NK-92 (cell line): ENCODE data around the gene SLC22A3.
"Not testable (repeated sequence)": the region's sequence is repeated elsewhere in the genome, so short reads cannot be mapped to it uniquely, and the experiment has no call there.

ENCODE experiments used
- DNase-seq: peaks from one replicate; lab custom pipeline; 2025; ENCODE audit not compliant: unreplicated experiment; lab: John Stamatoyannopoulos, UW

Gene SLC22A3

DNA sequence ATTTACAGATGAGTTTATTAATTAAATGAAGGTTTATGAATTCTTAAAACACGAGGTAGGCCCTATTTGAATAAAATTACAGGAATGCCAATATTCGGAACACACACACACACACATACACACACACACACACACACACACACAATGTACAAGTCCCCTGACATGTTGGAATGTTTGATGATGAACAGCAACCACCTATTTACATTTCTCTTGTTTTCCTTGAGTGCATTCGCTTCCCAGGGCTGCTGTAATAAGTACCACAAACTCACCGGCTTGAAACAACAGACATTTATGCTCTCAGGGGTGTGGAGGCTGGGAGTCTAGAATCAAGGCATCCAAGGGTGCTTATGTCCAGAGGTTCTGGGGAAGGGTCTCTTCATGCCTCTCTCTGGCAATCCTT is 90.3 kb downstream of the SLC22A3 start:
- DNase-seq, result no peak

DNA sequence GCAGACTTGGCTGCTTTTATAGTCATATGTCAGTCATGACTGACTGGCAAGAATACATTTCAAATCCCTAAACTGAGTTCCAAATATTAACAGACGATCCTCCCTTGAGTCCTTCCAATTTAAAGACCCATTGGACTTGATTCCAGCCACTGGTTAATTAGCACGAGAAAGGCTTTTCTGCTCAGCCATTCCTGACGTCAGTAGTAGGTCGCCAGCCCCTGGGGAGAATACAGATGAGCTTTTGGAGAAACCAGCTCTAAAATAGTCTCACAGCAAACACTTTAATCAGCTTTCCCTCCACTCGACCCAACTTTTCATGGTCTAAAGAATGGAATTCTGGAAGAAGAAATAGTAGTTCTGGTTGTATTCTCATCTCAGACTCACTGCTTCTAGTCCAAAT is 91.6 kb downstream of the SLC22A3 start:
- no peak for DNase-seq

DNA sequence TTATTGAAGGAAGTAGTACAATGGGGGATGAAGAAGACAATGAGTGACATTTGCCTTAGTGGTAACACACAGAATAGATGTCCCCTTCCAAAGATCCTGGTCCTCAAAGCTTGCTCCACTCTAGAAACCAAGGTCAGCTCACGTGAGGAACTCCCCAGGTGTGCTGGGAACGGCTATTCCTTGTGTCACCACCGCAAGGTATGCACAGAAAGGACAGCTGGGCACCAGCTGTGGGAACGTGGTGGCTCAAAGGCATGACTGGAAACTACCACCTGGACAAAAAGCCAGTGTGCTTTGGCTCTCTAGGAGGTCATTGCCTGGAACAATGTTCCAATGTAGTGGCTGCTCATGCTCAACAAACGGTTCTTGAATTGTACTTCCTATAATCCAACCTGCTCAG is 94.0 kb downstream of the SLC22A3 start:
- DNase-seq, result no peak

DNA sequence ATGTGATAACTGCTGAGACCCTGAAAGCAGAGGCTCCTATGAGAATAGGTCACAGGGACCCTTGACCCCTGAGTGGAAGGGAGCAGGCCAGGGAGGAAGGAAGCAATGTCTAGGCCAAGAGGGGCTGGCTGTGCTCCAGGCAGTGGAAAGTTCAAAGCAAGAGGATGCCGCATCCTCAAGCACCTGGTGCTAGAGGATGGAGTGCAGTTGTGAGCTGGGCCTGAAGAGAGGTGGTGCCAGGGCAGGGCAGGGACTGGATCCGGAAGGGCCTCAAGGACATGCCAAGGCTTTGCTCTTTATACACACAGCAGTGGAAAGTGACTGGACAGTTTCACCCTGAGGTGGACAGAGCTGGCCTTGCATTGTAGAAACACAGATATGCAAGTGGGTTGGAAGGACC is 97.0 kb downstream of the SLC22A3 start:
- no peak for DNase-seq

DNA sequence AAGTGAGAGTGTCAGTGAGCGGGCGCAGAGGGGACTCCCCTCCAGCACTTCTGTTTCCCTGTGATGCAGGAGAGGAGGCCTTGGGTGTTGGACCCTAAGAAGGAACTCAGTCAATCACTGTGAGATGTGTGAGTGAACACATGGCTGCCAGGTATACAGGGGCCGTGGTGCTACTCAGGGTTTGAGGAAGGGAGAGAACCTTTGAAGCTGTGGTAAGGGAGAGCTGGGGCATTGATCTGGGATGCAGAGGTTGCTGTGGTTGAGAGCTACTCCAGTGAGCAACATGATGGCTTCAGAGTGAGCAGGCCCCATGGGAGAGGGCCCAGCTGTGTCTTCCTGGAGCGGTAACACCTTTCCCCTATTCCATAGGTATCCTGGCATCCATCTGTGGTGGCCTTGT is 99.2 kb downstream of the SLC22A3 start:
- DNase-seq, result no peak

DNA sequence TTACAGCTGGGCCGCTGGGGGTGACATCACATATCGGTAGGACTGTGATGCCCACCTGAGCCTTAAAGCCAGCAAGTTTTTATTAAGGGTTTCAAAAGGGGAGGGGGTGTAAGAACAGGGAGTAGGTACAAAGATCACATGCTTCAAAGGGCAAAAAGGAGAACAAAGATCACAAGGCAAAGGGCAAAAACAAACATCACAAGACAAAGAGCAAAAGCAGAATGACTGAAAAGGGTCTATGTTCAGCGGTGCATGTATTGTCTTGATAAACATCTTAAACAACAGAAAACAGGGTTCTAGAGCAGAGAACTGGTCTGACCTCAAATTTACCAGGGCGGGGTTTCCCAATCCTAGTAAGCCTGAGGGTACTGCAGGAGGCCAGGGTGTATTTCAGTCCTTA is 101.6 kb downstream of the SLC22A3 start:
- not testable (repeated sequence) for DNase-seq

DNA sequence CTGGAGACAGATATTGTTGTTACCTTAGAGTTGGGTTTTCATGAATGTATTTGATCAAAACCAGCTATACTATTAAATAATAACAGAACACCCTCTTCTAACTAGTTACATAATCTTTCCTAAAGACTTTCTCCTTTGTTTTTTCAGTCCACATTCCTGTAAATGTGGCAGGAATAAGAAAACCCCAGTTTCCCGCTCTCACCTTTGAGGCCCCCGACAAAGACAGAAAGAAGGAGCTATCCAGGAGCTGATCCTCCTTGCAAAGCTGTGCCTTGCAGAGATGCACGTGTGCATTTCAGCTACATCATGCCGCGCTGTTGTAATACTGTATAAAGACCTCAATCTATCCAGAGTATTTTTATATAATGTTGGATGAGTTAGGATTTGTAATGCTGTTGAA is 102.7 kb downstream of the SLC22A3 start:
- no peak for DNase-seq

DNA sequence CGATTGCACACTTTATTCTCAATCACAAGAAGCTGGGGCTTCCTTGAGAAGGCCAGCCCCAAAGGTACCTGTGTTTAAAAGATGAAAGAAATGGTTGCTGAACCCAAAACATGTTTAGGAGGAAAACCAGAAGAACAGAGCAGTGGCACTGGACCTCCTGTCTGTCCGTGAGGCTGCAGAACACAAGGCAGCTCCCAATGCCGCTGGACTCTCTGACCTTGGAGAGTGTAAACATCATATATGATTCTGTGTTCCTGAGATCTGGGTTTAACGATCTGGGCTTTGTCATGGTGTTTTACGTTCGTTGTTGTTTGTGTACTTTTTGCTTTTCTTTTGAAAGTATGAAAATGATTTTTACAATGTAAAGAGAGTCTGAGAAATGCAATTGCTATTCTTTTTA is 106.1 kb downstream of the SLC22A3 start:
- DNase-seq, result no peak

DNA sequence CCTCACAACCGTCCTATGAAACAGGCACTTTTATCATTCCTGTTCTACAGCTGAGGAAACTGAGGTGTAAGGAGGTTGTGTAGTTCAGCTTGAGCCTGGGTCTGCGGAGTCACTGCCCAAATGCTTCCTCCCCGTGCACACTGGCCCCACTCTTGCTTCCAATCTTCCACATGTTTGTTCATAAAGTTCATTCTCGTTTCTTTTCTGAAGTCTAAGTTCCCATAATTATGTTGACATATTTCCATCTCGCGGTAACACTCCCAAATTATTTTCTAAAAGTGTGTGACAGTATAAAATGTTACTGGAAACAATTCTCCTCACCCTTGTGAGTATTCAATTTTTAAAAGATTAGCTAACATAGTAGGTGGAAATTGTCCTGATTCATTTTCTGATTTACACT is 106.9 kb downstream of the SLC22A3 start:
- no peak for DNase-seq

DNA sequence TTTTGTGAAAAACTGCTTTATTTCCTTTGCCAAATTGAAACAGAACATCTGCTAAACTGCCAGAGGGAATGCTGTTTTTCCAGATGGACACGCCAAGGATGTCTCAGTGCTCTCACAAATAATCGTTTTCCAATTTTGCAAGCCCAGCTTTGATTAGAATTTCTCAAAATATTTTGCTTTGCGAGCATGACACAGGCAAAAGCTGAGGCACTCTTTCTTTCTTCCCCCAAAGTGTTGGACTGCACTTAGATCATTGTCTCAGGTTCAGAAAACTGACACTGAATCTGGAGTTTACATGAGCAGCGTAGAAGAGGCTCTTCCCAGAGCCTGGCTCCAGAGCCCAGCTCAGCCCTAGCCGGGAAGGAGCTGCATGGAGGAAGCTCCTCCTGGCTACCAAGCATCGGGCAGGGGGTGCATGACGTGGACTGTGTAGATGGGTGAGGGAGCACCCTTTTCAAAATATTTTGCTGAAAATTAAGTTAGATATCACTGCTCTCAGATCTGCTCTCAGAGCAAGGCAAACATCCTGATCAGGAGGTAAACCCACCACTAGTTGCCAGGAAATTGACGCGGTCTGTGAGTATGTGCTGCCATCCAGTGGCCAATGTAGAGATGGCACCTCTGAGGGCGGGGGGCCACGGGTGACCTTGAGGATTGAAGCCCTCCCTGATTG is 107.5 kb downstream of the SLC22A3 start:
- DNase-seq, result no peak

DNA sequence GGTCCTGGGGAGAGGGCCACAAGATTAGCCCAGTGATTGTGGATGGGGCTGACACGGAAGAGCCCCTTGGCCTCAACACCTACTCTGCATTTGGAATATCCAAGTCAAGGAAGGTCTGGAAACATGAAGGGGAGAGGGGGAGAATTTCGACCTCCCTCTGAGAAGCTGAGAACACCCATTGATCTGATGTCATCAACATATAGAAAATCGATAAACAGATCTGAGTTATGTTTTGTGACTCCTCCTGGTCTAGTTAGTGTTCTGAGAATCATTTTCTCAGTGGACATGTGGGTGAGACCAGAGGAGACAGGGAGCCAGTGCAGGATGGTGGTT is 108.0 kb downstream of the SLC22A3 start:
- DNase-seq, result no peak

DNA sequence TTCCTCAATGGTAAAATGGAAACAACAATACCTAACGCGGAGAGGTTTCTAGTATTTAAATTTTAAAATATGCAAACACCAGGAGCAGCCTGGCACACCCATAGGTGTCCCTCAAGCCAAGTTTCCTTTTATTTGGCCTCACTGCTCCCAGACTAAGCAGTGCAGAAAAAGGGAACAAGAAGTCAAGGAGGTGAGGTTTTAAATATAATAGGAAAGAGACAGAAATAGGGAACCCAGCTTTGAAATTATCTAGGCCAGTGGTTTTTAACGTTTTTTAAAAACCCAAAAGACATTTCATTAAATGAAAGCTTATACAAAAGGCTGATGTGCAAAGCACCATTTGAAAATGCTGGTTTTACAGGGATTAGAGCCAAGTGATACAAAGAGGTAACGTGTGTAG is 109.6 kb downstream of the SLC22A3 start:
- no peak for DNase-seq

DNA sequence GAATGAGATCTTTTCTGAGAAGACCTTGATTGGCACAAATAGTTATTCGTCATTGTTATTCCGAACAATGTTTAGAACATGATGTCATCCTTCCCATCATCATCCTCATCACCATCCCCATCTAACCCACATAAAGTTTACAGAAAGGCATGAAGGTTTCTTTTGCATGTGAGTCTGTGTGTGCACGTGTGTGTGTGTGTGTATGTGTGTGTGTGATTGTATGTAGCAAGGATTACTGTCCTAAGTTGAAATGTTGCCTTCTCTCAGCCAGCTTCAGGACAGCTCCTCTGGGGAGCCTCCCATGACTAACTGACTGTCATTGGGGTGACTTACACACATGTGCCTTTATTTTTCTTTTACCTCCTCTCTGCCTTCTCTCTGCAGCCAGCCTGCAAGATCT is 113.5 kb downstream of the SLC22A3 start:
- DNase-seq, result no peak

DNA sequence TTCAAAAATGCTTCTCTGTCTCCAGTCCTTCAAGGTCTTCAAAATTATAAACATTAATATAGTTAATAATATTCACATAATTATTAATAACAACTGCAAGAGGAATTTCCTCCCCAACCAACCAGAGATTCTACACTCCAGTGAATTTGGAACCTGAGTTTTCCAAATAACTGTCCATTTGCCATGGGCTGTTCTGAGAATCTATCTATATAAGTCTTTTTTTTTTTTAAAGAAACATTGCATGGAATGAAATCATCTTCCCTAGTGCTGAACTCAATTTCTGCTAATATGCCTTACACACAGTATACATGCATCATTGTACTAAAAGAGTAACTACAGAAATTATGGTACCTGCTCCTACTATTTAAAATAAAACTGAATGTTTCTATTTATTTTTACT is 113.9 kb downstream of the SLC22A3 start:
- DNase-seq, result no peak

DNA sequence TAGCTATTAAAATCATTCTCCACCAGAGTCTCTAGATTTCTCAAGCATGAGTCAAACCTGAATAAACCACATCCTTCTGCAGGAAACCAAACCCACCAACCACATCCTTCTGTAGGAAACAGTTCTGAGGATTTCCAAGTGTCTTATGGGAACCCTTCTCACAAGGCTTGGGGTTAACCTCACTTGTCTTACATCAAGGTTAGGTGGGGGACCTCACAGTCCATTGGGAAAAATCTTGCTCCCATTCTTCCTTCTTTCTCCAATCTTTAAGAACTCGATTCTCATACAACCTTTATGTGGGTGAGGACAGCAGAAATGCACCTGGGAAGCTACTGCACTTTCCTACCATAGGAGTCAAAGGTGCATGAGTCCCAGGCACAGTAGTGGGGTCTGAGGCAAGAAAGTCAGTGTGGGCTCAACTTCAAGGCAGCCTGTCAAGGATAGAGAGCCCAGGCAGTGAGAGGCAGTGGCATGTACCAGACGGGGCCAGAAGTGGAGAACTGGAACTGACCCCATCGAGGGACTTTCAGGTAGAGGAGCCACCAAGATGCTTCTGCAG is 114.5 kb downstream of the SLC22A3 start:
- no peak for DNase-seq

DNA sequence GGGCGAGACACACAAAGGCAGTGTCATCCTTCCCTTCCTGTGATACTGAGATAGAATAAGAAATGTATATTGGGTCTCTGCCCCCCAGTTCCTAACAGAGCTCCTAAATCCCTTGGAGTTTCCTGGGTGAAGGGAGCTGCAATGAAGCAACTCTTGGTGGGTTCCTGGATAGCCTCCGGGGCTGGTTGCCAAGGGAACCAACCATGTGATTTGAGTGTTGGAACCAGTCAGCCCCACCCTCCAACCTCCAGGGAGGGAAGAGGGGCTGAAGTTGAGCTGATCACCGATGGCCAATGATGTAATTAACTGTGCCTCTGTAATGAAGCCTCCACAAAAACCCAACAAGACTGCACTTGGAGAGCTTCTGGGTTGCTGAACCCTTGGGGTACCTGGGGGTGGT is 116.6 kb downstream of the SLC22A3 start:
- no peak for DNase-seq

DNA sequence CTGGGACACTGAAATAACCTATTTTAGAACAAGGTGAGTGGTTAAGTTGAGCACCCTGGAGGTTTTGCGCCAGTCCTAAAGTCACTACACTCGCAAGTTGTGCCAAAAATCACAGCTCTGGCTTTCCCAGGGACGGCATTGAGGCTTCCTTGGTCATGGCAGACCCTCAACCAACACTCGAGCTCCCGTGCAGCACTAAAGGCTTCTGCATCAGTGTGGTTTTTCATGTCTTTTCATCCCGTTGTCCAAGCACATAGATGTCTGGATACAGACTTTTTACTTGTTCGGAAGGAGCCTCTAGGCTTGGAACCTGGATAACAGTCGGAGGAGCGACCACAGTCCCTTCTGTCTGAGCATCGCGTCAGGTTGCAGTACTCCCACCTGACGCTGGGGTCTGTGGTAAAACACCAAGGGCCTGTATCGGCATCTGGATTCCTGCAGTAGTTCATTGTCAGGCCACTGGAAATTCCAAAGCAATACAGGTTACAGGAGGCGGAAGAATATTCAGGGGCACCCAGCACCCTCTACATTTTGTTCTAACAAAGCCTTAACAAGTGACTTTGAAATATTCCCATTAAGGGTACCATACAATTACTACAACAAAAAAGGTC is 119.2 kb downstream of the SLC22A3 start:
- DNase-seq, result not testable (repeated sequence)

DNA sequence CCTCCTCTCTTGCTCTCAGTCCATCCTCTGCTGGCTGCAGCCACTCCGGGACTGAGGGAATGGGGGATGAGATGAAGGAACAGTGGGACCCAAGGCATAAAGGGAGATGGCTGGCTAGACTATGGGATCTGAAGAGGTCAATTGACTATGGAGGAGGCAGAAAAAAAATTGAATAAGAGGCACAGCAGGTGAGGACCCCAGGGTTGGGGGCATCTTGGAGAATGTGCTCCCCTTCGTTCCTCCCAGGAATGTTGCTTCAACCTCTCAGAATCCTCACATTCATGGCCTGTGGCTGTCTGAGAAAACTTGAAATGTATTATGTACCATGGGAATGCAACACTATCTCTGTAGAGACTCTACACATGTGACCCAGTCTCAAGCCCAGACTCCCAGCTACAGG is 121.0 kb downstream of the SLC22A3 start:
- no peak for DNase-seq

DNA sequence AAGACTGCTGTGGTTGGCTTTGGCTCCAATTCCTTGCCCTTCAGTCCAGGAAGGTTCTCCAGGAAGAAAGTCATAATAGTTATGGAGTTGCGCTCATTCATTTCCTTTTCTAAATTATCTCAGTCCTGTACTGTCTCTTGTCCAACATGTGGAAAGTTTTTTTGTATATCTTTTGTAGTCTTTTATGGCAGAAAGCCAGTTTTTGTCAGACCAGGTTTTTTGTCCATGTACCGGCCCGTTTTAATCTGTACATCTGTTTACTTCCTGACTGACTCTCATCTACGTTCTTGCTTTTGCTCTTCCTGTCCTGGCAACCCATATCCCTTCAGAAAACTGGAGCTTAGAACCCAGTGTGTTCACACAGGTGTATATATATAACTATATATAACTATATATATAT is 127.9 kb downstream of the SLC22A3 start:
- not testable (repeated sequence) for DNase-seq

DNA sequence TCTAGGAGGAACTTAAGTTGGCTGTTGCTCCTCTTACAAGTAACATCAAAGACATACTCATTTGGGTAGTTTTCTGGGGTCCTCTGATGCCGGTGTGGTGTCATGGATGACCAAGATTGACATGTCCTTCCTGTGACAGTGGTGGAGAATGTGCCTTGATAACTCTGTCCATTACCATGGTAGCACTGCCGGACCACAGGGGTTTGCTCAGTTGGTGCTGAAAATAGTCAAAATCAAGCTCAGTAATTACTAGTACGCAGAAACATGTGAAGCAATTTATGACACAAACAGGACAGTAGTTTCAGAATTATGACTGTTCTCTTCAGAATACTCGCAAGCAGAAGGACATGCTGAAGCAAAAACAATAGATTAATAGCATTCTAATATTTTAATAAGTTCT is 128.9 kb downstream of the SLC22A3 start:
- not testable (repeated sequence) for DNase-seq

DNA sequence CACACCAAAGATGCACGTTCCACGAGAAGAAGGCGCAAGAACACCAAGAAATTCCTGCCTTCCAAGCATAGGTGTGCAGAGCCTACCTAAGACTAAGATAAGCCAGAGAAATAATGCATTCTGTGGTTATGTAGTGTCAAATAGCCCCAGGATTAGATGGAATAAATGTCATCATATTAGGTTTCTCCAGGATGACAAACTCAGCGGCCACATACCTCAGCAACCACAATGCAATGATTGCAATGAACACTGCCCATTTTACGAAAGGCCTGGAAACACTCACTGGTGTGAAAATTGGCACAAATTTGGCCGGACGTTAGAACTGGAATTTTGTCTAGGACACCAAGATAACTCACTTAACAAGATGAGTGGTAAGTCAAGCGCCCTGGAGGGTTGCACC is 129.7 kb downstream of the SLC22A3 start:
- no peak for DNase-seq

DNA sequence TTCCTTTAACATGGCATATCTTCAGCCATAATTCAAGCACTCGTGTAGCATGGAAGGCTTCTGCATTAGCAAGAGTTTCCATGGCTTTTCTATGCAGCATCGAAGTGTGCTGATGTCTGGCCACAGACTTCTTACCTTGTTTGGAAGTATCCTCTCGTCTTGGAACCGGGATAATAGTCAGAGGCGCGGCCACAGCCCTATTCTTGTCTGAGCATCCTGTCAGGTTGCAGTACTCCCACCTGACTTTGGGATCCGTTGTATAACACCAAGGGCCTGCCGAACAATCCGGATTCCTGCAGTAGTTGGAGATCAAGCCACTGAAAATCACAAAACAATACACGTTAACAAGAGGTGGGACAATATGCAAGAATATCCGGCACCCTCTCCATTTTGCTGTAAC is 138.9 kb downstream of the SLC22A3 start:
- DNase-seq, result no peak

DNA sequence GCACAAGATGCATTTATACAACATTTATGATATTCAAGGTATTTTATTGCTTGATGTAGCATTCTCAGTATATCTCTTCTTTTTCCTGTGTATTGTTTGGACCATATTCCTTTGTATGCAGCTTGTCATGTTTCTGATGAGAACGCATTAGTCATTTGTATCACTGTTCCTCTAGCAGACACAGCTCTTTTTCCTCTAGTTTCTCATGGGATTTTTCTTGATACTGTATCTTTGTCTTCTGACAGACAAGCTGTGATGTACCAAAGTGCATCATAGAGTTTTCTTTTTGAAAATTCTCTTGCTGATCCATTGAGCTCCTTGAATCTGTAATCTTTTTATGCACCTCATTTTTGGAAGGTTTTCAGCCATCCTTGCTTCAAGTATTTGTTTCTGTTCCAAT is 140.9 kb downstream of the SLC22A3 start:
- DNase-seq, result no peak
